ENCODE measurements around the gene GPRC5C. TPM values are rescaled to one million over a fixed set of nuclear protein-coding genes. Genes with fewer than 3 reads are reported as not detected.

The GPRC5C gene
- total RNA-seq, 1 donor from 2014 or later: 29.1 TPM

- H3K4me1 ChIP-seq: peaks cover 7 to 8% of the 10 kb centered on the region in 2 donors
- TF ChIP-seq, protein P1, sequence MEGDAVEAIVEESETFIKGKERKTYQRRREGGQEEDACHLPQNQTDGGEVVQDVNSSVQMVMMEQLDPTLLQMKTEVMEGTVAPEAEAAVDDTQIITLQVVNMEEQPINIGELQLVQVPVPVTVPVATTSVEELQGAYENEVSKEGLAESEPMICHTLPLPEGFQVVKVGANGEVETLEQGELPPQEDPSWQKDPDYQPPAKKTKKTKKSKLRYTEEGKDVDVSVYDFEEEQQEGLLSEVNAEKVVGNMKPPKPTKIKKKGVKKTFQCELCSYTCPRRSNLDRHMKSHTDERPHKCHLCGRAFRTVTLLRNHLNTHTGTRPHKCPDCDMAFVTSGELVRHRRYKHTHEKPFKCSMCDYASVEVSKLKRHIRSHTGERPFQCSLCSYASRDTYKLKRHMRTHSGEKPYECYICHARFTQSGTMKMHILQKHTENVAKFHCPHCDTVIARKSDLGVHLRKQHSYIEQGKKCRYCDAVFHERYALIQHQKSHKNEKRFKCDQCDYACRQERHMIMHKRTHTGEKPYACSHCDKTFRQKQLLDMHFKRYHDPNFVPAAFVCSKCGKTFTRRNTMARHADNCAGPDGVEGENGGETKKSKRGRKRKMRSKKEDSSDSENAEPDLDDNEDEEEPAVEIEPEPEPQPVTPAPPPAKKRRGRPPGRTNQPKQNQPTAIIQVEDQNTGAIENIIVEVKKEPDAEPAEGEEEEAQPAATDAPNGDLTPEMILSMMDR (IDR thresholded peaks at IDR 0.05): no peak
- H3K36me3 ChIP-seq: no peaks in the 10 kb centered on the region
- no peak for DNase-seq (ENCODE audit: low spot score in 2 of 2)
- no peaks in the 10 kb centered on the region for H3K27me3 ChIP-seq
- no peaks in the 10 kb centered on the region for H3K9me3 ChIP-seq
- H3K27ac ChIP-seq: no peak overlapping the region
- H3K4me3 ChIP-seq: no peak overlapping the region
- intact Hi-C loops (cut with DNase I): loop anchor here (10.0 kb wide), 1 partner anchor 814 kb away; the partner anchor contains the start of gene SDK2
These were observed 26.9 kb downstream of the GPRC5C start for GRCh38 chr17:74458835-74459234.

DNA sequence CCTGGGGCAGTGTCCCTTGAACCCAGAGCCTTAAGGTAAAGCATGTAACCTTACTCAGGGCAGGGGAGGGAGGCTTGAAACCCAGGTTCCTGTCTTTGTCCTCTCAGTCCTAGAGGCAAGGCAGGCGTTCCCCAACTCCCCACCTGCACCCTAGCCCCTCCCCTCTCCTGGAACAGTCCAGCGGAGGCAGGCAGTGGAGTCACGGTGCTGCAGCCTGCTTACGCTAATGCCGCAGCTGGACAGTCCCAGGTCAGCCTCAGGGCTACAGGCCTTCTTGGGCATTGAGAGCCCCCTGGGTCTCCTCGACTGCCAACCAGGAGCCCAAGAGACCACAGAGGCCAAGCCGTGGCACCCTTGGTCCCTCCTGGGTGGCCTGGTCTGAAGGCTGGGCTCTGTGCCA is 27.7 kb downstream of the GPRC5C start:
- Histone ChIP-seq H3K27ac (no peak overlapping the region), H3K4me3 (no peak overlapping the region), H3K4me1 (peaks cover 3 to 5% of the 10 kb centered on the region in 2 donors), H3K27me3 (no peaks in the 10 kb centered on the region), H3K36me3 (no peaks in the 10 kb centered on the region), H3K9me3 (no peaks in the 10 kb centered on the region)
- DNase-seq (ENCODE audit: low spot score in 2 of 2): no peak
- intact Hi-C loops (cut with DNase I): loop anchor here (10.0 kb wide), 1 partner anchor 815 kb away; the partner anchor contains the start of gene SDK2
- TF ChIP-seq, protein P1 (IDR thresholded peaks at IDR 0.05): no peak

DNA sequence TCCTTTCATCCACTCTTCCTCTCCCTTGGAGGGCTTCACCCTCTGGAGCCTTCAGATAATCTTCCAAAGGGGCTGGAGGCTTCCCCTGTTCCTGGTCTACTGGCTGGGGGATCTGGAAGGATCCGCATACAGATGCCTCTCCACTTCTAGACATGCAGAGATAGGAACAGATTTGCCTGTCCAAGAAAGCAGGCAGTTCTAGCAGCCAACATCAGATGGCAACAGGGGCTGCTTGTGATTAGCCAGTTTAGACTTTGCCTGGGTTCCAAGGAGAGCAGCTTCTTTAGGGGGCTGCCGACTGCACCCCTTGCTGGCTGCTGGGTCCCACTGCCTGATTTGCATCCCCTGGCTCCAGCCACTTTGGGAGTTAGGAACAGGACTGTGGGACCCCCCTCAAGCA is 28.4 kb downstream of the GPRC5C start:
- Histone ChIP-seq H3K4me1 (peaks cover 0 to 3% of the 10 kb centered on the region in 2 donors), H3K9me3 (no peaks in the 10 kb centered on the region), H3K27ac (no peak overlapping the region), H3K4me3 (no peak overlapping the region), H3K36me3 (no peaks in the 10 kb centered on the region), H3K27me3 (no peaks in the 10 kb centered on the region)
- DNase-seq (ENCODE audit: low spot score in 2 of 2): no peak
- intact Hi-C loops (cut with DNase I): no loop called here
- TF ChIP-seq, protein P1 (IDR thresholded peaks at IDR 0.05): no peak

DNA sequence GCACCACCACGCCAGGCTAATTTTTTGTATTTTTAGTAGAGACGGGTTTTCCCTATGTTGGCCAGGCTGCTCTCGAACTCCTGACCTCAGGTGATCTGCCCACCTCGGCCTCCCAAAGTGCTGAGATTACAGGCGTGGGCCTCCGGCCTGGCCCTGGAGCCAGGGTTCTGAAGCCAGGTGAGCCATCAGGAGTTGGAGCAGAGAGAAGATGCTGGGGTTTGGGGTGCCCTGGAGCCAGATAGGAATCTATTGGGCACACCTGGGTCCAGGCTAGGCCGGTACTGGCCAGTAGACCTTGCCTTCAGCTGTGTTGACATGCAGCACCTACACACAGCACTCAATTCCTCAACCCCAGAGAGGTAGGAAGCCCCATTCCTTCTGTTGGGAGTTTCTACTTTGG is 29.1 kb downstream of the GPRC5C start:
- DNase-seq (ENCODE audit: low spot score in 2 of 2): no peak
- intact Hi-C loops (cut with DNase I): no loop called here
- no peaks in the 10 kb centered on the region for H3K36me3 ChIP-seq
- H3K27ac ChIP-seq: no peak overlapping the region
- no peak overlapping the region for H3K4me3 ChIP-seq
- TF ChIP-seq, protein P1 (IDR thresholded peaks at IDR 0.05): no peak
- H3K4me1 ChIP-seq: peaks cover 0 to 3% of the 10 kb centered on the region in 2 donors
- no peaks in the 10 kb centered on the region for H3K9me3 ChIP-seq
- no peaks in the 10 kb centered on the region for H3K27me3 ChIP-seq

GRCh38 chr17:74461611-74462010 is 29.7 kb downstream of the GPRC5C start:
- peaks cover 0 to 3% of the 10 kb centered on the region in 2 donors for H3K4me1 ChIP-seq
- TF ChIP-seq, protein P1 (IDR thresholded peaks at IDR 0.05): no peak

More at GRCh38 chr17:74461611-74462010, 29.7 kb downstream of the GPRC5C start:
- H3K4me3 ChIP-seq: no peak overlapping the region
- H3K9me3 ChIP-seq: no peaks in the 10 kb centered on the region
- H3K27me3 ChIP-seq: no peaks in the 10 kb centered on the region
- no peaks in the 10 kb centered on the region for H3K36me3 ChIP-seq
- H3K27ac ChIP-seq: no peak overlapping the region
- intact Hi-C loops (cut with DNase I): no loop called here
- DNase-seq (ENCODE audit: low spot score in 2 of 2): no peak
